Lower leg skin (tissue), 3 donors: Measurements from ENCODE around the gene NHERF1.

ENCODE experiments used
- CTCF ChIP-seq, 3 donors: fragments of 450-650 bp; IDR thresholded peaks; one replicate each; pipeline ENCODE4 v1.5.1; 2016; ENCODE audit warnings: antibody characterized with exemption in 3 of 3, mild to moderate bottlenecking in 3 of 3, moderate library complexity in 2 of 3
- POLR2A ChIP-seq, 2 donors: fragments of 450-650 bp; IDR thresholded peaks; one replicate each; pipeline ENCODE4 v1.6.1; 2016 to 2017; ENCODE audit warnings: antibody characterized with exemption in 2 of 2, mild to moderate bottlenecking in 1 of 2, moderate library complexity in 1 of 2

- TF ChIP-seq POLR2A (IDR thresholded peaks at IDR 0.05) (no peak), CTCF (IDR thresholded peaks at IDR 0.05) (no peak)
These were observed 31.5 kb downstream of the NHERF1 start for GRCh38 chr17:74779948-74780400.
